HTR-8/SVneo (cell line): ENCODE results near the gene MAGI1.

Experiments
- DNase-seq: peaks from one replicate; pipeline ENCODE4 v3.0.0; 2011; ENCODE audit warnings: low spot score, mixed read lengths; ENCODE audit not compliant: insufficient read length
- FAIRE-seq: peaks from 2 replicates; lab custom pipeline; 2011; peaks lifted over from hg19 to GRCh38; lab: Jason Lieb, UNC

The MAGI1 gene

DNA sequence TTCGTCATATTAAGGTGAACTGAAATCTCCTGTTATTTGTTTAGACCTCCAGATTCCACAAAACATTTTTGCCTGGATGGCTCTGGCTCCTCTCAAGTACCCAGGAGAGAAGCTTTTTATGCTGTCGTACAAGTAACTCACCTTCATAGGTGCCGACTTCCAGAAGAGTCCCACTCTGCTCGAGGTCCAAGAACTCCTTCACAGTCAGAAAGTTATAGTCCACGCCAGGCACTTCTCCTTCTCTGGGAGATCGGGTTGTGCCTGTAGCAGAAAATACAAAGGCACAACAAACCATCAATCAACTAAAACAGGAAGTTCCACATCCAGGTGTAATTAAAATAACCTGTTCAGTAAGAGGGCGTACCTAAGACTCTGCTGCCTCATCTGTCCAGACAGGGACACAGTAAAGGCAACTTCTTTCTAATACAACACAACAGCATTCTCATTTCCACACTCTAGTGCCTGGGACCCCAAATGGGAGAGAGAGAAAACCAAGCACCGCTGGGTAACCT is 545.3 kb downstream of the MAGI1 start:
- DNase-seq (no peak), FAIRE-seq (no peak)

DNA sequence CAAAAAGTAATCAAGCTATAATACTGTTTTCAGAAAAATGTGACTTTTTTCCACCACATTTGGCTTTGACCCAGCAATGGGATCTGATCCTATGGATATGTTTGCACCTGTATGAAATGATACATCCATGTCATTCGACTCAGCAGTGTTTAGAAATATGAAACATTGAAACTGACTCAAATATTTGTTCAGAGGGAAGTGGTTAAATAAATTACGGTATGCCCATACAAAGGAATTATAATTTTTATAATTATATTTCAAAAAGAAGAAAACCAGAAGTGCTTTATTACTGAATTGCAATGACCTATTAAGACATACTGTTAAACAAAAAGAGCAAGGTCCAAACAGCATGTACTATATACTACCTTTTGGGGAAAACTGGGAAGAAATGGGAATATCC is 546.5 kb downstream of the MAGI1 start:
- no peak for DNase-seq
- no peak for FAIRE-seq

- FAIRE-seq (no peak), DNase-seq (no peak)
These were observed 548.6 kb downstream of the MAGI1 start for GRCh38 chr3:65490114-65490513.

DNA sequence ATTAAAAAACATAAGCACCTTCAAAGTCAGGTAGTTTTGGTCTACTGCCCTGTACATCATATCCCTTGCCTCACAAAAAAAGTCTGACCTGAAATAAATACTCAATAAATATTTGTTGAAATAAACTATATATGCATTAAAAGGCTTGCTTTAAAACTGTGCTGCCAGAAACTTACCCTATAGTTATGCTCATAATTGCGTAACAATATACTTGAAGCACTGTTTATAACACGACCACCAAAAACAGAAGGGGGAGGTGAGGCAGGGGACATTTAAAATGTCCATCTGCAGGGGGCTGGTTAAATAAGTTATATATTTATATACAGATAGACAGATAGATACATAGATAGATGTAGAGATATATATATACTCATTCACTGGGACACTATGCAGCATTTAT is 549.5 kb downstream of the MAGI1 start:
- FAIRE-seq (no peak), DNase-seq (no peak)

GRCh38 chr3:65485826-65486469 is 552.8 kb downstream of the MAGI1 start:
- no peak for DNase-seq
- FAIRE-seq, result no peak

- no peak for FAIRE-seq
- DNase-seq, result no peak
These were observed 553.8 kb downstream of the MAGI1 start for GRCh38 chr3:65484964-65485363.

DNA sequence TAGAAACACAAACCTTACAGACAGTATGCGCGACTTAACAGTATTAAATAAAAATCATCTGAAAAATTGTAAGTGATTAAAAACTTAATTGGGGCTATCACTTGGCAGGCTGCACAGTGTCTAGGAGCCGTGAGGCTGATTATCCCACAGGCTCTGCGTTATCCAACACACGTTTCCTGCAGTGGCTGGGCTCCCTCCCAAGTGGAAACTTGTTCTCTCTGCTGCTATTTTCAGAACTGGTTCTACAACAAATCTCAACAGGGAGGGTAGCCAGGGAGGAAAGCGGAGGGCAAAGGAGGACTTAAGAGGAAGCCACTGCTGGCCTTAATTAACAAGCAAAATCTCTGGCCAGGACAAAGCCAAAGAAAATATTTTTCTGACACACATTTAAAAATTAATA is 555.2 kb downstream of the MAGI1 start:
- DNase-seq, result no peak
- FAIRE-seq, result no peak

DNA sequence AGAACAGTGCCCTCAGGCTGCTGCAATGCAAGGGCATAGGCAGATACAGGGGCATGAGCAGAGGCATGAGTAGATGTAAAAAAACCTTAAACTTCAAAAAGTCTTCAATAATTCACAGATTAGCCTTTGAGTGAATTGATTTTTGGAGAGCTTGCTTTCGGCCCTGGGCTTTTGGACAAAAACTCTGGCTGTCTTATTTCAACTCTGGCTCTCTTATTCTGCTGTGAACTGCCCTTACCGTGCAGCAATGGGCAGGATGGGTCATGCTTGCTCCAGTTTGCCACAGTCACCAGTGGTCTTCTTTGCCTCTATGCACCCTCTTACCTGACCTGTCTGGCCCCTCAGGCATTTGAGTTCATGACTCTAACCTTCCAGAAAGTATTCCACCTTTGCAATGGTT is 555.7 kb downstream of the MAGI1 start:
- DNase-seq (no peak), FAIRE-seq (no peak)

- DNase-seq (no peak), FAIRE-seq (no peak)
These were observed 557.6 kb downstream of the MAGI1 start for GRCh38 chr3:65481085-65481484.

DNA sequence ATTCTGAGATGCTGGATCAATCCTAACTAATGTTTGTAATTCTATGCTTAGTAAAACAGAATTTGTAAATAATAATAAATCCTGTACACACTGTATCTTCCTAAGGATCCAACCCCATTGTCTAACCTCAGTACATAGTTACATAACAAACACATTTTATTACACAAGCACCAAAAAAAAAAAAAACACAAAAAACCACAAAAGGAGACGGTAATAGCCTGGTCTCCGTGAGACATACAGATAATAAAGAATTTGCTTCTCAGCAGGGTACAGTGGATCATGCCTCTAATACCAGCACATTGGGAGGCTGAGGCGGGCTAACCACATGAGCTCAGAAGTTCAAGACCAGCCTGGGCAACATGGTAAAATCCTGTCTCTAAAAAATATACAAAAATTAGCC is 558.7 kb downstream of the MAGI1 start:
- FAIRE-seq (no peak), DNase-seq (no peak)

GRCh38 chr3:65478551-65479500 is 559.9 kb downstream of the MAGI1 start:
- no peak for FAIRE-seq

DNA sequence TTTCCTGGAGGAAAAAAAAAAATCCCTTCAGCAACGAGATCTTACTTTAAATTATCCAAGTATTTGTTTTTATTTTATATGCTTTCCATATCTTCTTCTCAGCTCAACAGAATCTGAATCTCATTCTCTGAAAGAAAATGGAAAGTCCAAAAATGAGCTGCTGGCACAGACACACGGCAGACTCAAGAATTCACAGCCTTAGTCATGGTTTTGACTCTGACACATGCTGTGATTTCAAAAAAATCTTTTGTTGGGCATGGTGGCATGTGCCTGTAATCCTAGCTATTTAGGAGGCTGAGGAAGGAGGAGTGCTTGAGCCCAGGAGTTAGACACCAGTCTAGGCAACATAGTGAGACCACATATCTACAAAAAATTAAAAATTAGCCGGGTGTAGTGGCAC is 565.0 kb downstream of the MAGI1 start:
- DNase-seq, result no peak
- no peak for FAIRE-seq

More at GRCh38 chr3:65478551-65479500, 559.9 kb downstream of the MAGI1 start:
- no peak for DNase-seq

DNA sequence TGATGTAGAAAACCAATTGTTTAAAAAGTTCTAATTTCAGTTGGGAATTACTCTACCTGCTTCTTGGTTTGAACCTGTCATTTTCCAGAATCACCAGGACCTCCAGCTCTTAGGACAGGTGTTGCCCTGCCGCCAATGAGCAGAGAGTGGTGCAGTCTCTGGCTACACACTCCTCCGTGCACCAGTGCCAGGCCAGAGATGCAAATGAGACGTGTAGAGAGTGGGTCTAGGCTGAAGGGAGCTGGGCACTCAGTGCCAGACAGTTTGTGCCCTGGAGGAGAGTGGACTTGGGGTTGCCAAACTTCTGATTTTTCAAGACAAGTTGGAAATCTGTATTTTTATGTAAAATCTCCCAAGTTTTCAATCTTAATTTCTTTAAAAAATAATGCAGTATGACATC is 566.2 kb downstream of the MAGI1 start:
- no peak for DNase-seq
- no peak for FAIRE-seq

DNA sequence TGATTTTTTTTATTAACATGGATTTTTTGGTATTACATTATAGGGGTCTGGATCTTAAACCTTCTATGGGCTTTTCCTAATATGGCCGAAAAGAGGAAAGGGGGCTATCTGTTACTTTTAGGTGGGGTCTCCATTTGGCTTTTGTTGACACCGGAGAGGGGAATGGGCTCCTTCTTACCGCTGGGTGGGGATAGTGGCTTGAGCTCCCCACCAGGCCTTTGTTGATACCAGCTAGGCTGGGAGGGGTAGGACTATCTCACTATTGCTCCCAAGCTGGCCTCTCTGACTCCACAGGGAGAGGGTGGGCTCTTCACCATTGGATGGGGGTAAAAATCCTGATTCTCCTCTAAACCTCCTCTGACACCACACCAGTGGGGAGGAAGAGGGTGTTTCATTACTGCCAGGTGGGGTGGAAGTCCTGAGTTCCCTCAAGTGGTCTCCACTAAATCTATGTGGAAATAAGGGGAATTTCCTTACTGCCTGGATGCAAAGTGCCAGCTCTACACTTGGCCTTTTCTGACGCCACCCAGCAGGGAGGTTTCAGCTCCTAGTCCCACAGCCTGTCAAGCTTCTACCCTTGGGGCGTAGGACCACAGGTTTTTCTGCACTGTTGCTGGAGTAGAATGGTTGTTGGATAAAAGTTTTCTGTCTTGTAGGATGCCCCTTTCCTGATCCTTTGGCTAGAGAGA is 572.3 kb downstream of the MAGI1 start:
- FAIRE-seq (no peak), DNase-seq (no peak)

DNA sequence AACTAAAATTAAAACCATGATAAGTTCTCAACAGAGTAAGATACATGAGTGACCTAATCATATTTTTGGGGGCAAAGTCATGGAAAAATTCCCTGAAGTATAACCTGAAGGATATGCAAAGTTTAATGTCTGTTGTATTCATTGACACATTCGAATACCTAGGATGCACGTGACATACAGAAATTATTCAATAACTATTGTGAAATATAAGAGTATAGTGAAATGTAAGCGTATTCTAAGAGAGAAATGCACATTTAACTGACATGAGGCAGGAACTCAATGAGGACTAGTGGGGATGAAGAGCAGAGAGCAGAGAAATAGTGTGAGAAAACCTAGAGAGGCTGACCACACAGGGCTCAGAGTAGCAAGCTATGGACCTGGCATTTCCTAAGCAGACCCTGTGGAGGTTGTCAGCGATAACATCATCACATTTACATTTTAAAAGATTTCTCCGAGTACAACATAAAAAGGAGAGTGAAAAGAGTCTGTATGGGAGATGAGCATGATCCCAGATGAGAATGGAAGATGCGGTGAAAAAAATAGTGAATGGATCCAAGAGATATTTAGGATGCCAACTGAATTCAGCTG is 588.8 kb downstream of the MAGI1 start:
- FAIRE-seq, result no peak
- no peak for DNase-seq

DNA sequence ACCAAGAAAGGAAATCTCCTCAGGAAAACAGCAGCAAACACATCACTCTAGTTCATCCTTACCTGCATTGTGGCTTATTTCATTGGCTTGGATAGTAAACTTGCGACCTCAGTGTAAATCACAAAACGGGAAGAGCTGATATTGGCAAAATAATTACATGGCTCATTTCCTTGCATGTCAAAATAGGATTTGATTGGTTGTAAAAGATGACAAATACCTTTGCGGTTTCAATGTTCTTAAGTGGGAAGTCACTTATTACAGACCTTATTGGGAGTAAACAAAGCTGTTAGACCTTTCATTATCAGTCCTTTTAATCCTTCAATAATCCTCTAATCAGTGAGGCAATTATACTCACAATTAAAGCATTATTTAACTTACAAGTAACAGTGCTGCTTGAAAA is 590.6 kb downstream of the MAGI1 start:
- FAIRE-seq, result no peak
- no peak for DNase-seq

- no peak for DNase-seq
These were observed 593.0 kb downstream of the MAGI1 start for GRCh38 chr3:65445573-65446169.

DNA sequence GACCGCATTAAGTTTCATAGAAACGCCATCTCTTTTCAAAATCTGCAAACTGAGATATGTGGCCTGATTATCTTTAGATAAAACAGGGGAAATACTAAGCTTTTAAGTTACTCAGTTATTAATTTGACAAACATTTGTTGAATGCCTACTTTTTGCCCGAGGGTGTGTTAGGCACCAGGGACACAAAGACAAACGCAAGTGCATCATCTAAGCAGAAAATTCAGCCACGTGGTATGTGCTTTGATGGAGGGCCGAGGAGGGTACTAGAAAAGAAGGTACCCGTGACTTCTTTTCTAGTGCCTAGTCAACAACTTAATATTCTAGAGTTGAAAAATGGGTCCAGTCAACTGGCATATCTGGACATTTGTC is 594.3 kb downstream of the MAGI1 start:
- no peak for FAIRE-seq
- DNase-seq, result no peak

More at GRCh38 chr3:65445573-65446169, 593.0 kb downstream of the MAGI1 start:
- no peak for FAIRE-seq

GRCh38 chr3:65443739-65444446 is 594.8 kb downstream of the MAGI1 start:
- FAIRE-seq, result no peak
- no peak for DNase-seq
